ENCODE measurements around the gene PAIP2B.
A peak's percentile ranks its signal among the peaks of the same experiment; 100 is the strongest.

PAIP2B gene

GRCh38 chr2:71154279-71154678 lies 72.6 kb downstream of the PAIP2B start:
- TF ChIP-seq CTCF (IDR thresholded peaks at IDR 0.05; ENCODE audit: insufficient read depth, low read depth, low read length, missing control alignments) = no peak
- DNase-seq (ENCODE audit: low read depth) = no peak
- no peak overlapping the region for H3K4me3 ChIP-seq (ENCODE audit: low read length)

DNA sequence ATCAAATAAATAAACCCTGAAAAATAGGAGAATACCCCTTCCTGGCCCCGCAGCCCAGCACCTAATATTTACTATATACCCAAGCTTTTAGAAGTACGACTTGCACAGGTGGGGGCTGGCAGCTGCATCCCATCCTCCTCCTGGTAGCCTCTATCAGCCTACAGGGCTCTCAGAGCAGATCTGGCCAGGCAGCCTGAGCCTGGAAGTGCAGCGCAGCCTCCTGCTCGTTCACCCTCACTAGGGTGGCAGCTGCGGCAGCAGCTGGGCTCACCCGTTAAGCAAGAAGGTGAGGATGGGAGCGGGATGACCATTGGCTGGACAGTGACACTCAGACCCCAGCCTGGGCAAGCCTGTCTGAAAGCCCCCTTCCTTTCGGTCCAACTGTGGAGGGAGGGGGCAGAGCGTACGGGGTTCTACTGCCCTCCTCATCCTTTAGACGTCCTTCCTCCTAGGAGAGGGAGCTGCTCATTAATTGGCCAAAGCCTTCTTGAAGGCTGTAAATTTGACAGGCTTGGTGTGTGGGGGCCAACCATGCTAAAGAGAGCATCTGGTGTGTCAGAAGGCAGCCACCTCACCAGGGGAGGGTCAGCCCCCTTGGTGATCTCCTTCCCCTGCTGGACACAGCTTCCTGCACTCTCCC lies 73.2 kb downstream of the PAIP2B start:
- no peak for DNase-seq (ENCODE audit: low read depth)
- no peak for TF ChIP-seq CTCF (IDR thresholded peaks at IDR 0.05; ENCODE audit: insufficient read depth, low read depth, low read length, missing control alignments)
- no peak overlapping the region for H3K4me3 ChIP-seq (ENCODE audit: low read length)

DNA sequence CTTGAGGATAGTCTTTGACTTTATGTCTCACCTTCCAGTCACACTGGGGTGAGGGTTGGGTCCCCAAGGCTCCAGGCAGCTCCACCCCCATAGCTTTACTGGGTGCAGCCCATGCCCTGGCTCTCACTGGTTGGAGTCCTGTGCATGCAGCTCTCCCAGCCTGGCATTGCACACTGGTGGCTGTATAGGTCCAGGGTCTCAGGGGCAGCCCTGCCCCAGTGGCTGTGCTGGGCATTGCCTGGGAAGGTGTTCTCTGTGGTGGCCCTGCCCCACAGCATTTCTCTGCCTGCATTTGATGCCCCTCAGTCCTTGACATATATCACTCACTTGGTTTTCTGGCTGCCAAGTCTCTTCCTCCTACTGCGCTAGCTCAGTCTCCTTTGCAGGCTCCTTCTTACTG lies 75.3 kb downstream of the PAIP2B start:
- no peak overlapping the region for H3K4me3 ChIP-seq (ENCODE audit: low read length)
- no peak for DNase-seq (ENCODE audit: low read depth)
- no peak for TF ChIP-seq CTCF (IDR thresholded peaks at IDR 0.05; ENCODE audit: insufficient read depth, low read depth, low read length, missing control alignments)

DNA sequence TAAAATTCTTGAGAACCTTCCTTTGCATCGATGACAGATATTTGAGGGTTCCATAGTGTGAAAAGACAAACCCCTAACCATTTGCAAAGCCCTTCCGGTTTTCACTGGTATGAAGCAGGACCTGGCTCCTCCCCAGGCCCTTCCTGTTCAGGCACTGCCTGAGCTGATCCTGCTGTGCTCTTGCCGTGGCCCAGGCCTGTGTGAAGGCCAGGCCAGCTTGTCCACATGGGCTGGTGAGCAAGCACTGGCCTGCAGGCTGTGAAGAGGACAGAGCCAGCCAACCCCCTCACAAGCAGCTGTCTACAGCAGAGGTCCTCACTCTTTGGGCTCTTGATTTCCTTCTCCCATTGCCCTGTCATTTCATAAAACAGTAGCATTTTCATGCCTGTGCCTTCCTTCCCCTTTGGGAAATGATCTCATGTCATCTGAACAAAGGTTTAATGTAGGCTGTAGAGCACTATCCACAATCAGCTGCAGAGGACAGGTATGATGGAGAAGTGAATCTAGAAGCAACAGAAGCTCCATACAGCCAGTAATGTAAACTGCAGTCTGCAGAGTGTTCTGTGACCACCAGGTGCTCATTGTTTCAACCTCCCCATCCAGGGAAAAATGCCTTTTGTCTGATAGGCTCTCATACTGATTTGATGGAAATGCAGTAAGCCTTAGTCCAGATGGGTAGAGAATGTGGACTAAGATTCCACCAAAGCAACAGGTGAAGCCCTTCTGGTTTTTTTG lies 76.7 kb downstream of the PAIP2B start:
- peak; percentile 15 for DNase-seq (ENCODE audit: low read depth)
- no peak overlapping the region for H3K4me3 ChIP-seq (ENCODE audit: low read length)
- no peak for TF ChIP-seq CTCF (IDR thresholded peaks at IDR 0.05; ENCODE audit: insufficient read depth, low read depth, low read length, missing control alignments)

- no peak for TF ChIP-seq CTCF (IDR thresholded peaks at IDR 0.05; ENCODE audit: insufficient read depth, low read depth, low read length, missing control alignments)
- no peak for DNase-seq (ENCODE audit: low read depth)
- H3K4me3 ChIP-seq (ENCODE audit: low read length) = no peak overlapping the region
Observed at GRCh38 chr2:71148506-71149063, 78.3 kb downstream of the PAIP2B start.

DNA sequence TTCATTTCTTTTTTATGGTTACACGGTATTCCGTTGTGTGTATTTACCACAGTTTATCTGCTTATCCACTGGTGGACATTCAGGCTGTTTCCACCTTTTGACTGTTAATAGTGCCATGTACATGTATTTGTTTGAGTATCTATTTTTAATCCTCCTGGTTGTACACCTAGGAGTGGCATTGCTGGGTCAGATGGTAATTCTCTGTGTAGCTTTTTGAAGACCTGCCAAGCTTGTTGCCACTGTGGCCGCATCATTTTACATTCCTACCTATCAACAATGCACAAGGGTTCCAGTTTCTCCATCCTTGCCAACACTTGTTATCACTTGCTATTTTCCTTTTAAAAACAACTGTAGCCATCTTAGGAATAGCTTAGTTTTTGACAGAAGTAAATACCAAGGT lies 83.1 kb downstream of the PAIP2B start:
- H3K4me3 ChIP-seq (ENCODE audit: low read length) = no peak overlapping the region
- TF ChIP-seq CTCF (IDR thresholded peaks at IDR 0.05; ENCODE audit: insufficient read depth, low read depth, low read length, missing control alignments) = no peak
- no peak for DNase-seq (ENCODE audit: low read depth)

All from epithelial cell of esophagus (primary cell).